Gastroesophageal sphincter (tissue), 4 donors: ENCODE results near the gene ELF2. TPM values are rescaled to one million over a fixed set of nuclear protein-coding genes. Genes with fewer than 3 reads are reported as not detected.
"Not testable (repeated sequence)": the region's sequence is repeated elsewhere in the genome, so short reads cannot be mapped to it uniquely, and the experiment has no call there.

ENCODE experiments used
- ATAC-seq: fragments of 150-250 bp; one replicate; pipeline ENCODE4 v1.9.1; 2016; ENCODE audit warnings: mild to moderate bottlenecking, moderate library complexity
- H3K27ac ChIP-seq, 4 donors: fragments of 200-600 bp; sonication (generic) in 3 of 4; 1 replicate in 3 of 4; 2 replicates in 1 of 4; pipeline ENCODE4 v1.5.1; 2016 to 2019
- H3K27me3 ChIP-seq: fragments of 200-600 bp; sonication (generic); one replicate; pipeline ENCODE4 v1.5.1; 2019
- H3K36me3 ChIP-seq, 2 donors: fragments of 200-600 bp; sonication (generic); one replicate each; pipeline ENCODE4 v1.5.1; 2019; ENCODE audit warnings: control low read depth in 1 of 2
- H3K4me1 ChIP-seq, 3 donors: fragments of 200-600 bp; sonication (generic); 1 replicate in 2 of 3; 2 replicates in 1 of 3; pipeline ENCODE4 v1.5.1; 2016 to 2019; ENCODE audit warnings: control low read depth in 2 of 3
- H3K4me3 ChIP-seq, 2 donors: fragments of 200-600 bp; sonication (generic); one replicate each; pipeline ENCODE4 v1.5.1; 2019; ENCODE audit warnings: mild to moderate bottlenecking in 1 of 2, moderate library complexity in 1 of 2
- H3K9me3 ChIP-seq, 3 donors: fragments of 200-600 bp; sonication (generic); one replicate each; pipeline ENCODE4 v1.5.1; 2017 to 2019; ENCODE audit warnings: control low read depth in 2 of 3
- CTCF ChIP-seq, 4 experiments: fragments of 200-600 bp in 2 of 4; fragments of 450-650 bp in 2 of 4; sonication (generic) in 1 of 4; IDR thresholded peaks; one replicate each; pipeline ENCODE4 v1.5.1; 2017 to 2019; ENCODE audit warnings: antibody characterized with exemption in 4 of 4, mild to moderate bottlenecking in 2 of 4, moderate library complexity in 2 of 4
- EP300 ChIP-seq: sonication (generic); formaldehyde crosslinking; IDR thresholded peaks from one replicate; pipeline ENCODE4 v1.6.1; 2017; ENCODE audit warnings: antibody characterized with exemption, mild to moderate bottlenecking
- POLR2A ChIP-seq, 2 donors: fragments of 450-650 bp; IDR thresholded peaks; one replicate each; pipeline ENCODE4 v1.6.1; 2017; ENCODE audit warnings: antibody characterized with exemption in 2 of 2, mild to moderate bottlenecking in 2 of 2, moderate library complexity in 1 of 2
- POLR2AphosphoS5 ChIP-seq: sonication (generic); formaldehyde crosslinking; IDR thresholded peaks from one replicate; pipeline ENCODE4 v1.6.1; 2017; ENCODE audit warnings: antibody characterized with exemption
- WGBS, 2 donors: methylation state at CpG; one replicate each; pipeline ENCODE4 v1.1.5; 2018; ENCODE audit warnings: low coverage in 1 of 2; 5-methylcytosine and 5-hydroxymethylcytosine counted together
- total RNA-seq, 4 donors: library from RNA; depleted of rRNA; stranded (reverse); fragments of >200 nt; gene quantifications; one replicate each; pipeline ENCODE4 v1.1.0, GENCODE V29; 2016

The ELF2 gene
- total RNA-seq, 4 donors from 2014 or later = 51.2 to 73.0 (median 60.0) TPM

GRCh38 chr4:139077567-139078355, 99.3 kb downstream of the ELF2 start:
- TF ChIP-seq EP300 (no peak), POLR2AphosphoS5 (no peak), POLR2A (IDR thresholded peaks at IDR 0.05) (no peak), CTCF (IDR thresholded peaks at IDR 0.05) (no peak)
- peak overlapping the region in 1 of 2 donors; percentile 6 for H3K4me3 ChIP-seq

GRCh38 chr4:139076016-139076744, 100.8 kb downstream of the ELF2 start:
- peaks cover 11 to 90% (median 17%) of the 10 kb centered on the region in 3 donors for H3K4me1 ChIP-seq
- no peaks in the 10 kb centered on the region for H3K27me3 ChIP-seq
- TF ChIP-seq EP300 (no peak), POLR2A (IDR thresholded peaks at IDR 0.05) (no peak), CTCF (IDR thresholded peaks at IDR 0.05) (no peak), POLR2AphosphoS5 (no peak)
- H3K36me3 ChIP-seq = peaks cover 6 to 14% of the 10 kb centered on the region in 2 donors
- ATAC-seq = no peak
- 42 to 59% methylated on average over 1 of the region's 1 CpG for WGBS, 2 donors
- H3K4me3 ChIP-seq = no peak overlapping the region
- H3K27ac ChIP-seq = peak overlapping the region; percentile 40 to 98 (median 89)
- H3K9me3 ChIP-seq = no peaks in the 10 kb centered on the region

More at GRCh38 chr4:139077567-139078355, 99.3 kb downstream of the ELF2 start:
- 11 to 29% methylated on average over 1 of the region's 1 CpG for WGBS, 2 donors
- Histone ChIP-seq H3K9me3 (no peaks in the 10 kb centered on the region), H3K27me3 (no peaks in the 10 kb centered on the region), H3K27ac (peak overlapping the region; percentile 30 to 98 (median 89)), H3K36me3 (no peaks in the 10 kb centered on the region), H3K4me1 (peaks cover 18 to 95% (median 24%) of the 10 kb centered on the region in 3 donors)
- ATAC-seq = no peak

- TF ChIP-seq POLR2AphosphoS5 (no peak), EP300 (no peak), POLR2A (IDR thresholded peaks at IDR 0.05) (no peak), CTCF (IDR thresholded peaks at IDR 0.05) (no peak)
- Histone ChIP-seq H3K36me3 (peaks cover 4 to 96% of the 10 kb centered on the region in 2 donors), H3K27me3 (no peaks in the 10 kb centered on the region), H3K27ac (no peak overlapping the region), H3K4me1 (peaks cover 0 to 42% (median 0%) of the 10 kb centered on the region in 3 donors), H3K4me3 (no peak overlapping the region), H3K9me3 (no peaks in the 10 kb centered on the region)
- no peak for ATAC-seq
- 88 to 92% methylated on average over 3 of the region's 3 CpGs for WGBS, 2 donors
Observed at GRCh38 chr4:139060591-139060990, 116.4 kb downstream of the ELF2 start.

- not testable (repeated sequence) for H3K9me3 ChIP-seq, H3K27ac ChIP-seq, ATAC-seq, H3K4me3 ChIP-seq, H3K27me3 ChIP-seq
- 43 to 60% methylated on average over 2 to 4 of the region's 4 CpGs for WGBS, 2 donors
- Histone ChIP-seq H3K4me1 (peaks cover 6 to 57% (median 9%) of the 10 kb centered on the region in 3 donors), H3K36me3 (peaks cover 4 to 94% of the 10 kb centered on the region in 2 donors)
Observed at GRCh38 chr4:139059026-139059425, 118.0 kb downstream of the ELF2 start.

GRCh38 chr4:139054791-139055505, 122.1 kb downstream of the ELF2 start:
- no peaks in the 10 kb centered on the region for H3K27me3 ChIP-seq
- TF ChIP-seq CTCF (IDR thresholded peaks at IDR 0.05) (no peak), POLR2AphosphoS5 (no peak), POLR2A (IDR thresholded peaks at IDR 0.05) (no peak), EP300 (no peak)
- no peak for ATAC-seq
- WGBS, 2 donors = 17 to 29% methylated on average over 1 of the region's 1 CpG
- peaks cover 6 to 73% (median 12%) of the 10 kb centered on the region in 3 donors for H3K4me1 ChIP-seq
- peak overlapping the region in 2 of 4 donors; percentile 22 to 23 for H3K27ac ChIP-seq
- peaks cover 1 to 62% of the 10 kb centered on the region in 2 donors for H3K36me3 ChIP-seq
- H3K4me3 ChIP-seq = no peak overlapping the region
- no peaks in the 10 kb centered on the region for H3K9me3 ChIP-seq
